GM19240 (cell line): ENCODE results near the gene CACNB2.

Experiments
- DNase-seq: peaks from one replicate; pipeline ENCODE4 v3.0.0; 2011; ENCODE audit warnings: low spot score; ENCODE audit not compliant: insufficient read length

CACNB2 gene

GRCh38 chr10:18140149-18140956, at the start of gene CACNB2:
TSS of gene CACNB2 (plus strand) at chr10:18140424.
- no peak for DNase-seq

DNA sequence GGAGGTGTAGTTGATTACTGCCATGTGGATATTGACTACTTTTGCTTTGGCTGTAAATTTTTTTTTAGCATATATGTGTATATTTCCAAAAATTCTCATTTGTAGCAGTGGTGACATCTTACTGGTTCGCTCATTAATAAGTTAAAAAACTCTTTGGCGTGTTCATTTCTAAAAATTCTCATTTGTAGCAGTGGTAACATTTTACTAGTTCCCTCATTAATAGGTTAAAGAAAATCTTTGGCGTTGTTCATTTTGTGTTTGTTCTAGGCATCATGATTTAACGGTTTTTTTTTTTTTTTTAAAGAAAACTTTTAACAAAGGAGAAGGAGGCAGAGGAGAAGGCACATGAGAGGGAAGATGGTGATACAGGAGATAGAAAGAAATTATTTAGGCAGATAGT, 45.9 kb upstream of the CACNB2 start:
- DNase-seq = no peak

- DNase-seq = no peak
Observed at GRCh38 chr10:18094793-18095192, 45.4 kb upstream of the CACNB2 start.

GRCh38 chr10:18097524-18097923, 42.7 kb upstream of the CACNB2 start:
- DNase-seq = no peak

GRCh38 chr10:18098201-18098600, 42.0 kb upstream of the CACNB2 start:
- DNase-seq = no peak

DNA sequence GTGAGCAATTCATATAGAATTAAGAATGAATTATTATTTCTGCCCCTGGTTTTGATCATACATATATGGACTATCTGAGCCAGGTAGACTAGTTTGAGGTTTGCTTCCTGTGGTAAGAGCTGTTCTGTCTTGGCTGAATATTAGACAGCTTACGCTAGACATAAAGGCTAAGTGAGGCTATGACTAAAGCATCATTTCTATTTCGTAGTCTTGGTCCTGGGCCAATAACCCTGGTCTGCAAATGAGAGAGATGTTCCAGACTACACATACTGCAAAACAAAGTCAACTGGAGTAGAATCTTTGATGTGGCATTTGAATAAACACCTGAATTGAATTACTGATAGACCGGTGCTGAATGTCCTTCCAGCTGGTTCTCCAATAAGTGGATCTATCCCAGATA, 40.8 kb upstream of the CACNB2 start:
- DNase-seq = no peak

DNA sequence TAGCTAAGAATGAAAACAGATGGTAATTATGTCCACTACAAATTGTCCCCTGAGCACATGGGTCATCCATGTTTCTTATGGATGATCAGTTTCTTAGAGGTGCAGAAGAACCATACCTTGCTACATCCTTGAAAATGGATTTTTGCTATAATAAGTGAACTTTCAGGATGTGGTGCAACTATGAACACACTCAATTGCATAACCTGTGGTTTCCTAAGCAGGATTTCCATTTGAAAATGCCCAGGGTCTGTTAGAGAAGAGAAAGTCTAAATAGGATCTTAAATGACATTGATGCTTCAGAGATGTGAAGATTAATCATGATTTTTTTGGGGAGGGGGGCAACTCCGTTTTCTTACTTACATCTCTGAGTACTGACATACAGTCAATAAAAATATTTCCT, 39.6 kb upstream of the CACNB2 start:
- DNase-seq = no peak

- no peak for DNase-seq
Observed at GRCh38 chr10:18102404-18102803, 37.8 kb upstream of the CACNB2 start.

DNA sequence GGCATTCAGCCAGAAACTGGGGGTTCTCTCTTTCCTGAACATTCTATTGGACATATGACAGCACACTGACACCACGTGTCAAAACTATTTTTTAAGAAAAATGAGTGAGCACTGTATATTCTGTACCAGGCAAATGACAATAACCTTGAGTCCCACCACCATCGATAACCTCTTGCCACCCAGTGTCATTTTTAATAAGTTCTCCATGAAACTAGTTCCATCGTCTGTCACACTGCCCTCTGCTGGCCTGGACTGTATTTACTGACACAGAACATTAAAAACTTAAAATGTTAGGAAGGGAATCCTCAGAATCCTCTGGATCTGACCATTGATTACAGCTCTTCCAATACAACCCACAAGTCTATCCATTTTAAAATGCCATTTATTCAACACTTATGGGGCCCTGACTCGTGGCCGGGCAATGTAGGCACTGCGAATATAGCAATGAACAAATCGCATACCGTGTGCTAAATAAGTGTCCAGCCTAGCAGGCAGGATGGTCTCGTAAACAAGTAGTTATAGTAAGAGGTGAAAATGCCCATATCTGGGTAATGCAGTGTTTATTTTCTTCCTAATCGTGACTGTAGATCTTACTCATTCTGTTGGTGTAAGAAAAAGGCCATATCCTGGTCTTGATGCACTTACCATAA, 35.9 kb upstream of the CACNB2 start:
- no peak for DNase-seq

- no peak for DNase-seq
Observed at GRCh38 chr10:18109341-18109870, 30.8 kb upstream of the CACNB2 start.

- no peak for DNase-seq
Observed at GRCh38 chr10:18113881-18114280, 26.3 kb upstream of the CACNB2 start.

GRCh38 chr10:18117276-18117675, 22.9 kb upstream of the CACNB2 start:
- no peak for DNase-seq

- DNase-seq = no peak
Observed at GRCh38 chr10:18122753-18123152, 17.5 kb upstream of the CACNB2 start.

- no peak for DNase-seq
Observed at GRCh38 chr10:18133046-18133445, 7.2 kb upstream of the CACNB2 start.

DNA sequence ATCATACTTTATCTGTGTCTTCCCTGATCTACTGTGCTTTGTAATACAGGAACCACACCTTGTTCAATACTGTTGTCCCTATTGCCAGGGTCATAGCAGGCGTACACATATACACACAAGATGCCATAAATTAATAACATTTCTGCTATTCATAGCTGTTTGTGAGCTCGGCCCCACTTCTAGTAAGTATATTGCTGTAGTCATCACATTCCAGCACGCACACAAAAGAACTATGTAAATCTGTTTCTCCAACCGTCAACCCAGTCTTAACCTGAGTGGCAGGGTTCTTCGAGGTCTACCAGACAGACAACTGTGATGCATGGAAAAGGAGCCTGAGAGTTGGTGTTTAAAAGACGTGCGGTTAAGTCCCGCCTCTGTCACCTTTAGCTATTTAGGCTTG, 5.7 kb upstream of the CACNB2 start:
- no peak for DNase-seq

GRCh38 chr10:18134921-18135320, 5.3 kb upstream of the CACNB2 start:
- no peak for DNase-seq

GRCh38 chr10:18136073-18136791, 4.0 kb upstream of the CACNB2 start:
- no peak for DNase-seq

DNA sequence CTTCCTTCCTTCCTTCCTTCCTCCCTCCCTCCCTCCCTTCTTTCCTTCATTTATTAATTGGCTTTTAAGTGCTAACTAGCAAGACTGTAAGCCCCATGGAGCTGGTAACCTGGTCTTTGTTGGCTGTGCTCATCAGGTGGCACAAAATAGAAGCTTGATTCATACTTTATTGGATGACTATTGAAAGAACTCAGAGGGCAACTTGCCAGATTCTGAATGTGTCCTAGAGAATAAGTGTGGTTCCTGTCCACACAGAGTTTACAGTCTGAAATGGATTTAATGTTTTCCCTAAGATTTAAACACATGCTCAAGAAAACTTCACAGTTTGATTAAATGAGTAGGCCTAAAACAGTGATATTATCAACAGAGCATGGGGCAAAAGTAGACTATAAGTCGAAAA, 3.1 kb upstream of the CACNB2 start:
- no peak for DNase-seq

GRCh38 chr10:18140957-18141845, 977 bp downstream of the CACNB2 start:
- no peak for DNase-seq

DNA sequence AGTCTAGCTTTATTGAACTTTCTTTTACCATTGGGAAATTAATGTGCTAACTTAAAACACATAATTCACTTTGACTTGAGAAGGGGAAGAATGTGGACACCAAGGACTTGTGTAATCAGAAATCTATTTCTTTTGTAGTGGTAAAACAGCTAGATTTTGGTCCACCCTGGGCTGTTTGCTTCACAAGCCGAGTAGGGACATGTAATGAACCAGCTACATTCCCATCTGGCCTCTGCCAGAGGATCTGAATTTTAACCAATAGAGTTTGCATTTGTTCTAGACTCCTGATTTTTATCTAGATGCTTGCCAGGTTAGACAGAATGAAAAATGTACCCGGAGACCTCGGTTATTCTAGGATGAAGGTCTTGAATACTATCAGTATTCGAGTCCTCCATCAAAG, 1.9 kb downstream of the CACNB2 start:
- DNase-seq = no peak

- no peak for DNase-seq
Observed at GRCh38 chr10:18144396-18144795, 4.2 kb downstream of the CACNB2 start.
